Glomerular visceral epithelial cell (primary cell): Measurements from ENCODE around the gene STEAP3.

ENCODE experiments used
- DNase-seq: peaks from one replicate; pipeline ENCODE4 v3.0.0-alpha.2; 2016; ENCODE audit errors: extremely low spot score

STEAP3 gene

GRCh38 chr2:119294671-119295070 is 71.0 kb downstream of the STEAP3 start:
- DNase-seq = no peak

- no peak for DNase-seq
These were observed 72.2 kb downstream of the STEAP3 start for GRCh38 chr2:119295688-119296375.

- peak; percentile 58 for DNase-seq
These were observed 77.8 kb downstream of the STEAP3 start for GRCh38 chr2:119301413-119301812.

GRCh38 chr2:119304847-119305246 is 81.2 kb downstream of the STEAP3 start:
- DNase-seq = no peak

- no peak for DNase-seq
These were observed 82.0 kb downstream of the STEAP3 start for GRCh38 chr2:119305497-119306195.

GRCh38 chr2:119306196-119306590 is 82.6 kb downstream of the STEAP3 start:
- DNase-seq = no peak

GRCh38 chr2:119307419-119308140 is 83.9 kb downstream of the STEAP3 start:
- no peak for DNase-seq

- DNase-seq = no peak
These were observed 85.2 kb downstream of the STEAP3 start for GRCh38 chr2:119308793-119309330.

GRCh38 chr2:119311371-119311770 is 87.7 kb downstream of the STEAP3 start:
- no peak for DNase-seq

- DNase-seq = no peak
These were observed 88.2 kb downstream of the STEAP3 start for GRCh38 chr2:119311831-119312230.
